PC-9 (cell line): ENCODE results near the gene FAM120B.

Source experiments
- EZH2 ChIP-seq: fragments of 200-600 bp; sonication (generic); IDR thresholded peaks from 2 replicates; pipeline ENCODE4 v1.8.0; 2017; ENCODE audit warnings: antibody characterized with exemption, low read depth
- TF ChIP-seq, protein P1 (sequence below): fragments of 200-600 bp; sonication (generic); conservative IDR thresholded peaks from 2 replicates; pipeline ENCODE4 v1.6.1; 2017; ENCODE audit warnings: mixed run types, antibody characterized with exemption, mild to moderate bottlenecking, moderate library complexity

DNA sequence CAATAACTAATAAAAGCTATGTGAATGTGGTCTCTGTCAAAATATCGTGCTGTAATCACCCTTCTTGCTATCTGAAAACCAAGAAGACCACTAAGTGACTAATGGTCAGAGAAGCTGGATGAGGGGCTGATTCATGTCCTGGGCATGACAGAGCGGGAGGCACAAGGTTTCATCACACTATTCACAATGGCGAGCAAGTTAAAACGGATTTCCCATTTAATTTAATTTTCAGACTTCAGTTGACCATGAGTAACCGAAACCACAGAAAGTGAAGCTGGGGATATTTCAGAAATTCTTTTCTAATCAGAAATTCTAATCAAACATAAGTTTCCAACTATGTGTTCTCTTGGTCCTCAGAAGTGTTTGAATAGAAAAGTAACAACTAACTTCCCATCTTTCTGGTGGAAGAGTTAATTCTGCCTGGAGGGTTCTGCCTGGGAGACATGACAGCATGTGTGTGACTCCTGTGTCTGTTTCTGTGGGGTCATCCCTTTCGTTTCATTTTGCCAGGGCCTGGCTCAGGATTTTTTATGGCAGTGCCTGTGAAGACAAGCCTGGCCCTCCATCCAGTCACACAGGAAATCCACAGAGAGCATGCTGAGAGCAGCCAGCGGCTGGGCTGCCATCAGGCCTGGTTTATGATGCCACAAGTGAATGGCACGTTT is 98.9 kb downstream of the FAM120B start:
- no peak for TF ChIP-seq EZH2
- TF ChIP-seq, protein P1, sequence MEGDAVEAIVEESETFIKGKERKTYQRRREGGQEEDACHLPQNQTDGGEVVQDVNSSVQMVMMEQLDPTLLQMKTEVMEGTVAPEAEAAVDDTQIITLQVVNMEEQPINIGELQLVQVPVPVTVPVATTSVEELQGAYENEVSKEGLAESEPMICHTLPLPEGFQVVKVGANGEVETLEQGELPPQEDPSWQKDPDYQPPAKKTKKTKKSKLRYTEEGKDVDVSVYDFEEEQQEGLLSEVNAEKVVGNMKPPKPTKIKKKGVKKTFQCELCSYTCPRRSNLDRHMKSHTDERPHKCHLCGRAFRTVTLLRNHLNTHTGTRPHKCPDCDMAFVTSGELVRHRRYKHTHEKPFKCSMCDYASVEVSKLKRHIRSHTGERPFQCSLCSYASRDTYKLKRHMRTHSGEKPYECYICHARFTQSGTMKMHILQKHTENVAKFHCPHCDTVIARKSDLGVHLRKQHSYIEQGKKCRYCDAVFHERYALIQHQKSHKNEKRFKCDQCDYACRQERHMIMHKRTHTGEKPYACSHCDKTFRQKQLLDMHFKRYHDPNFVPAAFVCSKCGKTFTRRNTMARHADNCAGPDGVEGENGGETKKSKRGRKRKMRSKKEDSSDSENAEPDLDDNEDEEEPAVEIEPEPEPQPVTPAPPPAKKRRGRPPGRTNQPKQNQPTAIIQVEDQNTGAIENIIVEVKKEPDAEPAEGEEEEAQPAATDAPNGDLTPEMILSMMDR: no peak
